Measurements from ENCODE around the gene TSPOAP1.

- TF ChIP-seq BACH2 (CRISPR knock-in tag; IDR thresholded peaks at IDR 0.05; ENCODE audit: borderline replicate concordance) (no peak), ZNF8 (CRISPR knock-in tag; IDR thresholded peaks at IDR 0.05) (no peak), TOX (CRISPR knock-in tag; IDR thresholded peaks at IDR 0.05; ENCODE audit: borderline replicate concordance) (no peak), ZNF70 (CRISPR knock-in tag; IDR thresholded peaks at IDR 0.05) (no peak), ISL1 (CRISPR knock-in tag; IDR thresholded peaks at IDR 0.05) (no peak)
Measured at GRCh38 chr17:58265271-58265670, 63.3 kb downstream of the TSPOAP1 start.
